Stimulated activated CD4-positive, alpha-beta T cell treated with anti-CD3 and anti-CD28 coated beads, Interleukin-15, amount 100 ng/mL, for 48 hours (primary cell): ENCODE data around the gene EFNA2.

Experiments
- DNase-seq, 2 donors: peaks; one replicate each; pipeline ENCODE4 v3.0.0-alpha.2; 2020; ENCODE audit warnings: low read depth in 2 of 2

Gene EFNA2

DNA sequence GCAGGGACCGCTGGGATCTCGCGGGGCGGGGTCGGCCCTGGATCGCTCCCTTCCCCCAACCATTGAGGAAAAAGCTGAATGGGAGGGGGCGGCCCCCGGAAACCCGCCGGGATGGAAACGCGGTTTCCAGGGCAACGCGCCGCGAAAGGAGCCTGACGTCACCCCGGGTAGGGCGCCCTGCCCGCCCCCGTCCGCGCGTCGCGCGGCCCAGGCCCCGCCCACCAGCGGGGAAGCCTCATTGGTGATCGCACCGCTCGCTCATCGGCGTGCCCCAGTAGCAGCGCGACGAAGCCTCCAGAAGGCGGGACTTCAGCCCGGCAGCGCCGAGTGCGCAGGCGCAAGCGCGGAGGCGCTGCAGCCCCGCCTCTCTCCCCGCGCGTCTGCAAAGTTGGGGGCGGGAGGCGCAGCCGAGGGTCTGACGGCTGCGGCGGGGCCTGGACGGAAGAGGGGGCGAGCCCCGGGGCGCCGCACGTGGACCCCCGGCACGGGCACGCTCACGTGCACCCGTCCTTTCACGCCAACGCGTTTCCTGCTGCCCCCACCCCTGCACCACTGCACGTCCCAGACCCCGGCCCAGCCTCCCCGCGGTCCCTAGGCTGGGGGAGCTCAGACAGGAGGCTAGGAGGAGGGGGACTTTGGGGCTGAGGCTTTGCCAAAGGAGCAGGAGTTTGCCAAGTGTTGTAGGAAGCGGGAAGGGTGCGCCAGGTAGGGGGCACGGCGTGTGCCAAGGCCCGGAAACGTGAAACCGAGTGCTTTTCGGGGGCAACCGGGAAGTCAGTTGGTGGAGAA lies 24.7 kb upstream of the EFNA2 start:
- peak; percentile 95 to 97 for DNase-seq

DNA sequence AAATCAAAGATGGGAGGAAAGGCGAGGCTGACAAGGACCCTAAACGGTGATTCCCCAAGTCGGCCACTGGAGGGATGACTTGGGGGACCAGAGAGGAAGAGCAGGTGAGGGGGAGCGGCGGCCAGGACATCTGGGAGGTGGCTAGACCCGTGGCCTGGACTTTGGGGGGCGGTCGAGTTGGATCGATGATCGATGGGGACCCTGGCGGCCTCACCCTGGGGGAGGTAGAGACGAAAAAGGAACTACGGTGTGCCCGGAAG lies 24.2 kb upstream of the EFNA2 start:
- DNase-seq: no peak

DNA sequence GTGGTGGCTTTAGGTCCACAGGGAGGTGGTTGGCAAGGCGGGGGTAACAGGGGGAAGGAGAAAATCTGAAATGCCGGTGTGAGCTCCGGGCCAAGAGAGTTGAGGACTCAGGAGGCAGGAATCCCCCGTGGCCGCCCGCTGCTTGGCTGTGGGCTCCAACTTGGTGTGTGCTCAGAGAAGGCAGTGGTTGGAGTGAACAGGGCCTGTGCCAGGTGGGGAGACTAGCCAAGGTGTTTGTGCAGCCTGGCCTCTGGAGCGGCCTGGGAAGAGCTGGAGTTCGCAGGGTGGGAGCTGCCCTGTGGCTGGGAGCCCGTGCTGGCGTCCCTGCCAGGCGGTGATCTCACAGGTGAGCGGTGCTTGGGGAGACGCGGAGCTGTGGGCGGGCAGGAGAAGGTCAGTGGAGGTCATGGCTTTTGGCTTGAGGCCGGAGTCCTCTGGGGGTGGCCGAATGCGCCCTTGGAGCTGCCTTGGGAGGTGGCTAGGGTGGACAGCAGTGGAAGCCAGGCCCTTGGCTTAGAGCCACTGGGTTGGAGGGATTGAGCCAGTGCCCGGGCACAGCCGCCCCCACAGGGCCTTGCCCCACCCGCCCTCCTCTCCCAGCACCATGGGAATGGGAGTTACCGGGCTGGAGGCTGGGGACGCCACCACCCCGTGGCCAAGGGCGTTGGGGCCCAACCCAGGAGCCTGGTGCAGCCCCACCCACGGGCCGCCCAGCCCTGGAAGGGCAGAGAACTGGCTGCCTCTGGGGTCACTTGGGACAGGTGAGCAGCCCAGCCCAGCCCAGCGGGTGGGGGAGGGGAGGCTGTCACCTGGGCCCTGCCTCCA lies 23.7 kb upstream of the EFNA2 start:
- no peak for DNase-seq

DNA sequence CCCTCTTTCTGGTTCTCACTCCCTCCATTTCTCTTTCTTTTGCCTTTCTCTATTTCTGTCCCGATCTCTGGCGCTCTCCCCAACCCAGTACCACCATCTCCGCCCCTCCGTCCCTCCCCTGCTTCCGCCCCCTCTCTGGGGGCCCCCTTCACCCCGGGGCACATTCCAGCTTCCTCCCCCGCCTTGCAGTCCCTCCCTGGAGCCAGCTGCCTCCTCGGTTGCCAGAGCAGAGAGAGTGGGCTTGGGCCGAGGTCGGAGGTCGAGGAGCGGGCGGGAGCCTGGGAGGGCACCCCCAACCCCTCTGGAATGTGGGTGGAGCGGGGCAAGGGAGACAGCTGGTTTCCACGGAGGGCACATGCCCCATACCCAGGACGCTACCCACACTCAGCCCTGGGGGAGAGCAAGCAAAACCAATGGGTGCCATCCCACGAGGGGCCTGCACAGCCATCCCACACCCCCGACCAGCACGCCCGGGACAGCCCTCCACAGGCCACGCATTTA lies 23.0 kb upstream of the EFNA2 start:
- DNase-seq: no peak

DNA sequence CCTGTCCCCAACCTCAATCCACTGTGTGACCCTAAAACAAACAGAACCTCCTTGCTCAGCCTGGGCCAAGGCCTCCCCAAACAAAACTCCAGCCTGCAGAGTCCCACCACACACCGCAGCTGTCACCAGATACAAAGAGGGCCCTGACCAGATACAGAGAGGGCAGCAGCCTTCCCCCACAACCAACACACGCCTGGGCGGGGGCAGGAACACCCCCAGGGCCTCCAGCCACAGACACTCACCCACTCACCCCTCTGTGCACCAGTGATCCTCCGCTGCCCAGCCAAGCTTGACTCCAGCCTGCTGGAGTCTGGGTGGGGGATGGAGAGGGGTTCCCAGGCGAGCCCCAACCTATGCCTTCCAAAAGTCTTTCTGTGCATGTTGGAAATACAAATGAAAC lies 22.5 kb upstream of the EFNA2 start:
- no peak for DNase-seq

DNA sequence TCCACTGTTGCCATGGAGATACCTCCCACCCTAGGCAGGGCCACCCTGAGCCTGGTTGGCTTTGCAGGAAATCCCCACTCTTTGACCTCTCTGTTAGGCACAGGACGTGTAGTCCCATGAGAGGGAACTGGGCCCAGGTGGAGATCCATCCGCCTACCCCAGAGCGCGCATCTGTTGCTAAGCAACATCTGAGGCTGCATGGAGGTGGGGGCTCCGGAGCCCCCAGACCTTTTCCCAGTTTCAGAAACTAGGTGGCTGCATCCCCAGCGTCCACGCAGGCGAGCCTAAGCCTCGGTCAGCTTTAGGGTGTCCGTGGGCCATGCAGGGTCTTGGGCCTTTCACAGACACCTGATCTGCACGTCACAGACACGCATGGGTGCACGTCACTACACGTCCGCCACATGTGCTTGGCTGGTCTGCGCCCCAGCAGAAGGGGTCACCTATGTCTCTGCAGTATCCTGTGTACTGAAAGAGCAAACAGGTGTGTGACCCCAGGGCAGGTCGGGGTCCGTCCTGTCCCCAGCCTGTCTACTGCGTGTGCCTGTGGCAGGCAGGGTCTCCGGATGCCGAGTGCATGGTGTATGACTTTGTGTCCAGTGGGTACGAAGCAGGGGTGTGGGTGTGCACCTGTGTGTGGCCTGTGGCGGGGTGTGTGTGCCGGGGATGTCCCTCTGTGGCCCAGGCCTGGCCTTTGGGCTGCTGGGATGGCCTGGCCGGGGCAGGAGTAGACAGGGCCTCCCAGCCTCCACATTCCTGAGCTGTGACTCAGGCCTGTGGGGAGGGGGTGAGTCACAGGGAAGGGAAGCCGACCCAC lies 20.7 kb upstream of the EFNA2 start:
- no peak for DNase-seq

DNA sequence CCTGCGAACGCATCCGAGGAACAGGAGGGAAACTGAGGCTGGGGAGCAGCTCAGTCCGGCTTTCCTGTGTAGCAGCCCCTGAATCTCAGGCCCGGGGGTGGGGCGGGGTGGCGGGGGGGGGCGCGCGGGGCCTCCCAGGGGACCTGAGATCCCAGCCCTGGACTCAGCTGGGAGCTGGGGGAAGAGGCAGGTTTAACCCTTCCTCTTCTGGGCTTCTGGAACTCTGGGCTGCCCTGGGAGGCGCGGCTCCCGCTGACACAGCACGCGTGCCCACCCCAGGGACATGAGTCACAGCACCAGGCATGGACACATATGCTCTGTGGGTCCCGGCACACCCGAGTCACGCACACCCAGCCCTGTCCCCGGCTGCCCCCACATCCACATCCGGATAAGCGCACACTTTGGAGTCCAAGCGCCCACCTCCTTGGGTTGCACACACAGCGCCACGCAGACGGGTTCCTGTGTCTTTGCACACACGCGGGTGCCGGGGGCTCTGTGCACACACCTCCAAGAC lies 20.0 kb upstream of the EFNA2 start:
- DNase-seq: no peak

DNA sequence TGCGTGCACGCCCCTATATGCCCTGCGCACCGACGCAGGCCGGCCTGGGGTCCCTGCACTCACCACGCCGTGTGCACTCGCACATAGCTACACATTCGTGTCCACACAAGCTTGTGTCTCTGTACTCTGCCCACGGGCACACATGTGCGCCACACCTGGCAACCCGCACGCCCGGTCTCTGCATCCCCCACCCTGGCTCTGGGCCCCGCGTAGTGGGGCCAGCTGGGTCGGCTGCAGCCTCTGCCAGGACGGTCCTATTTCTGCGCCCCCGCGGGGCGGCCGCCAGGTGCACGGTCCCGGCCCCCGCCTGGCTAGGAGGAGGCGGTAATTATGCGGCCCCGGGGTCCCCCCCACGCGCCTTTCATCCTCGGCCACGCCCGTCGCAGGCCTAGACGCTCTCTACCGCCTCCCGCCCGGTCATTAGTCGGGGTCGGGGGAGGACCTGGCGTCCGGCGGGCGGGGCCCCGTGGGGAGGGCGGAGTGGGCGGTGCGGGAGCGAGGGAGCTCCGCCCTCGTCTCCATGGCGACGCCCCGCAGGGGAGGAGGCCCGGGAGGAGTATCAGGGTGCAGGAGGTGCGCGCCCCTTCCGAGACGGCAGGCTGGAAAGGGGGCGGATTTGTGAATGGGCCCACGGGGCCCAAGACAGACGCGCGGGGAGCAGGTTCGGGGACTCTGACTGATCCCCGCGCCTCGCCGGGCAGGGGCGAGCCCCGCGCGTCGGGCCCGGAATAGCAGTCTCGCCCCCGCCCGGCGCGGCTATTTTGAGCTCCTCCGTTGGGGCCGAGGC lies 19.4 kb upstream of the EFNA2 start:
- peak in 1 of 2 donors; percentile 79 for DNase-seq

DNA sequence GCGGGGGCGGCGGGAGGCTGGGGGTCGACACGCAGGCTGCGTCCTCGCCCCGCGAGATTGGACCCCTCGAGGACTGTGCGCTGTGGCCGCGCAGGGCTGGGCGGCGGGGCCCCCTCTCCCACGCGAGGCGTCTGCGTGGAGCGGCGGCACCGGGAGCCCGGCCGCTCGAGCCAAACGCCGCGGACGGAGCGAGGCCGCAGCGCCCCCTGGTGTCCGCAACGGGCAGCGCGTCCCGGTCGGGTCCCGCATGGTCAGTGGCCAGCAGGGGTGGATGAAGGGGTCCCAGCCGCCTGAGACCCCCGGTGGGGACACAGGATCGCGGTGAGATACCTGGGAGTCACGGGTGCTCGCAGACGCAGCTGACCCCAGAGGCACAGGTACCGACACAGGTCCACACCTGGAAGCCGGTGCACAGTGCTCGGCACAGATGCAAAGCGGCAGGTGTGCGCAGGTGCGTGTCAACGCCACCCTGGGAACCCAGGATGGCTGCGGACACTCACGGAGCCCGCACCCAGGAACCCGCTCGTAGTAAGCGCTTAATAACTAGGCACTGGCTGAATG lies 18.7 kb upstream of the EFNA2 start:
- DNase-seq: peak in 1 of 2 donors; percentile 57

DNA sequence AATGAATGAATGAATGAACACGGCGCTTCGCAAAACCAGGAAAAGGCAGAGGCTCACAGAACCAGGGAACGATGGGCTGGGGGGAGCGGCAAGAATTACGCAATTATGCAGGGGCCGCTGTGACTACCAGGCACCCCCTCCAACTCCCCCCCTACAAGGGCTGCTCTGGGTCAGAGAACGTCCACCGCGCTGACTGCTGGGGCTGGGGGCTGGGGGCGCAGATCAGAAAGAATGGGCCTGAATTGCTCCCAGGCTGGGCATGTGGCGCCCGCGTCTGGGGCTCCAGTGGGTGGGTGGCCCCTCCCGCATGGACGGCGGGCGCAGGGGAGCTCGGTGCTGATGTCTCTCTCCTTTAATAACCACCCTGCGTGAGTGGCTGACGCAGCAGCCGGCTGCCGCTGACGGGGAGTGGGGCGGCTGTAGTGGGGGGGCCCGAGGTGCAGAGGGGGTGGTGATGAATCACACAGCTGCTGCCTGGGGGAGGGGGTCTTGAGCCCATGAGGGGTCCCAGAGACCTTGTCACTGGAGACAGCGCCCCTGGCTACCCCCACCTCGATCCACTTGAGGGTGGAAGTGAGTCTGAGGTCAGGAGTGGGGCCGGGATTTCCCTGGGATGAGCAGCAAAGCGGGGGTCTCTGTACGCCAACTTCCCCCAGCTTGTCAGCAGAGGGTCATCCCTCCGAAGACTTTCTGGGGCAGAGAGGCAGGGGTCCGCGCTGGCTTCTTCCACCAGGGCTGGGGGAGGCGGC lies 18.0 kb upstream of the EFNA2 start:
- DNase-seq: no peak

DNA sequence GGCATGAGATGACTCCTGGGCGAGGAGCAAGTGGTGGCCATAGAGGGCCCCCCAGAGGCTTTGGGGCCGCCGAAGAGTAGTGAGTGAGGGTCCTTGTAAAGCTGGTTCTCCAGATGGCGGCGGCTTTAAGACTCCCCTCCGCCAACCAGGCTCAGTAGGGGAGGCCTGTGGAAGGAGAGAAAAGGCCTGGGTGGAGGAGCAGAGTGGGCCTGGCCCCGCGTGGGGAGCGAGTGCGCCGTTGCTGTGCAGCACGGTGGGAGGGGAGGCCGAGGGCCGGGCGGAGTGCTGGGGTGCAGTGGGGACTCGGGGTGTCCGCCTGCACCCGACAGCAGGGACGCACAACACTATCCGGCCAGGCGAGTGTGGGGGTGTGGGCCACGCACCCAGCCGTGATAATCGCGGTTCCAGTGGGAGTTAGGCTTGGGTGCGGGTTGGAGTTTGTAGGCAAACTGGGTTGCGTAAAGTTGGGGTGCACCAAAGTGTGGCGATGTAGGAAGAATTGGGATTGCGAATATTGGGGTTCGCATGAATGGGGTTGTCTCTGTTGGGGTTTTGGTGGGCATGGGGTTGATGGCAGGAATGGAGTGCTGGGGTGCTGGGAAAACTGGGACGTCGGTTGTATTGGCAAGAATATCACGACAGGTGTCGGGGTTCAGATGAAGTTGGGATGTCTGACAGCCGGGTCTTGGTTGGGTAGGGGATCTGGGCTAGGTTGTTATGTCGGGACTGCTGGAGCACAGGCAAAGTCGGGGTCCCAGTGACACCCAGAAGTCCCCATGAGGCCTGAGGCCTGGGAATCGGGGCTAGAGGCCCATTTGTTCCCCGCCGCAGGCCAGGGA lies 17.2 kb upstream of the EFNA2 start:
- no peak for DNase-seq

DNA sequence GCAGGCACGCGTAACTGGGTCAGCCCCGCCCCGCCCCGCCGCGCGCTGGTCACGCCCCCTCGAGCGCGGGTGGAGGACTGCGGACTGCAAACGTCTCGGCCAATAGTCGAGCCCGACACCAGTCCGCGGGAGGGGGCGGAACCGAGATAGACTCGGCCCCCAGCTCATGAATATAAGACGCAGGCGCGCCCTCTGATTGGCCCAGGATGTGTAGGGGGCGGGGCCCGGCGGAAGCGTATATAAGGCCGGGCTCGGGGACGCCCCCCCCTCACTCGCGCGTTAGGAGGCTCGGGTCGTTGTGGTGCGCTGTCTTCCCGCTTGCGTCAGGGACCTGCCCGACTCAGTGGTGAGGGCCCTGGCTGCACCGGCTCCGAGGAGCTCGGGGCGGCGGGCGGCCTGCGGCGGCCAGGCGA lies 16.6 kb upstream of the EFNA2 start, which contains the start of gene CIRBP:
Gene CIRBP, plus strand, starts transcription at position 268 of the 413 bp plus-strand sequence. CDS start 1,602 bp downstream, outside the sequence.
- DNase-seq: peak; percentile 99

DNA sequence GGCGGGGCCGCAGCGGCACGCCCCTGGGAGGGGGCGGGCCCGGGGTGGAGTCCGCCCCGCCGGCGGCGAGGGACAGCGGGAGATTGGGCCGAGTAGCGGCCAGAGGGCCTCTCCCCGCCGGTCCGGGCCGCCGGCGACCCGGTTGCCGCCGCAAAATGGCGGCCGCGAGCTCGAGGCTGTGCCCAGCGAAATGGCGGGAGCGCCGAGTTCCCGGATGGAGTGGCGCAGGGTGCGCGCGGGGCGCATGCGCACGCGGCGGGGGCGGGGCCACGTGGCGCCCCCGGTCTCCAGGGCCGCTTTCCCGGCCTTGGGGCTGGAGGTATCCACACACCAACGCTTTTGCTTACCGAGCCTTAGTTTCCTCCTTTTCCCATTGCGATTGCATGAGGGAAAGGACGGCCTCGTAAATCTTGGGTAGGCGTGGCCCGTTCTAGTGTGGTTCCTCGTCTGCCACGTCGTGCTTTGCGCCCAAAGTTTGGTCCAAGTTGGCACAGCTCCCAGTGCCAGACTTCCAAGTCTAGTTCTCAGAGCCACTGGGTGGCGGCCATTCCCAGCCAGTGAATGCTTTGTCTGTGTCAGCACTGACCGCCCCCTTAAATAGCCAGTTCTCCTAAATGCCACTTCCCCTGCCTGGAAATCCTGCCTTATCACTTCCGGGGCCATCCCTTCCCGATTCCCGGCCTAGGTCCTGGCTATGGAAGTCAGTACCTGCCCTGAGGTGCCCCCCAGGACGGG lies 16.0 kb upstream of the EFNA2 start:
- DNase-seq: peak; percentile 74 to 80

DNA sequence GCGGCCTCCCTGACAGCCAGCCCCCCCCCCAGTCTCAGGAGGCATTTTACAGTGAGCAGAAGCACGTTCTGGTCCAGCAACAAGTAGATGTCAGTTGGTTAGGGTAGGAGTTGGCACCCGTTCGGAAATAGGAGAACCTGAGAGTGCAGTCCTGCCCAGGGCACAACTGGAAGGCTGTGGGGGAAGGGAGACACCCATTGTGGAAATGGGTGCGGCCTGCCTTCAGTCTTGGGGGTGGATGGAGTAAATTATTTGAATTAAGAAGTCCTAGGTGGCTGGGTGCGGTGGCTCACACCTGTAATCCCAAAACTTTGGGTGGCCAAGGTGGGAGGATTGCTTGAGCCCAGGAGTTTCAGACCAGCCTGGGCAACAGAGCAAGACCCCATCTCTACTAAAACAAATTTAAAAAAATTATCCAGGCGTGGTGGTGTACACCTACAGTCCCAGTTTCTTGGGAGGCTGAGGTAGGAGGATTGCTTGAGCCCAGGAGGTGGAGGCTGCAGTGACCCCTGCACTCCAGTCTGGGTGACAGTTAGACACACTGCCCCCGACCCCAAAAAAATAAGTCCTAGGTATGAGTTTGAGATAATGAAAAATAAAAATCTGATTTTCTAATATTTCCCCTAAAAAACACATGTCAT lies 15.3 kb upstream of the EFNA2 start:
- DNase-seq: no peak

DNA sequence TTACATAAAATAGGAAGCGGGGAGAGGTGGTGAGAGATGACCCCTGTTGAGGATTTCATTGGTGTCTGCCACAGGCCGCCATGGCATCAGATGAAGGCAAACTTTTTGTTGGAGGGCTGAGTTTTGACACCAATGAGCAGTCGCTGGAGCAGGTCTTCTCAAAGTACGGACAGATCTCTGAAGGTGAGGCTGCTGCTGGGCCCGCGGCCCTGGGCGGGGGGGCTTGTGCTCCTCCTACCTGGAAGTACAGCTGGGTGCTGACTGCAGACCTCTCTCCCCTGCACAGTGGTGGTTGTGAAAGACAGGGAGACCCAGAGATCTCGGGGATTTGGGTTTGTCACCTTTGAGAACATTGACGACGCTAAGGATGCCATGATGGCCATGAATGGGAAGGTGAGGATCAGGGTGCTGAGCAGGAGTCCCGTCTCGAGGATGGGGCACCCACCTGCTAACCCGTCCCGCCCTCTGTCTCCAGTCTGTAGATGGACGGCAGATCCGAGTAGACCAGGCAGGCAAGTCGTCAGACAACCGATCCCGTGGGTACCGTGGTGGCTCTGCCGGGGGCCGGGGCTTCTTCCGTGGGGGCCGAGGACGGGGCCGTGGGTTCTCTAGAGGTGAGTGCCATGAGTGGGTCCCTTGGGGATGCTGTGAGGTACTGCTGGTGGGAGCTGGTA lies 14.7 kb upstream of the EFNA2 start:
- no peak for DNase-seq

DNA sequence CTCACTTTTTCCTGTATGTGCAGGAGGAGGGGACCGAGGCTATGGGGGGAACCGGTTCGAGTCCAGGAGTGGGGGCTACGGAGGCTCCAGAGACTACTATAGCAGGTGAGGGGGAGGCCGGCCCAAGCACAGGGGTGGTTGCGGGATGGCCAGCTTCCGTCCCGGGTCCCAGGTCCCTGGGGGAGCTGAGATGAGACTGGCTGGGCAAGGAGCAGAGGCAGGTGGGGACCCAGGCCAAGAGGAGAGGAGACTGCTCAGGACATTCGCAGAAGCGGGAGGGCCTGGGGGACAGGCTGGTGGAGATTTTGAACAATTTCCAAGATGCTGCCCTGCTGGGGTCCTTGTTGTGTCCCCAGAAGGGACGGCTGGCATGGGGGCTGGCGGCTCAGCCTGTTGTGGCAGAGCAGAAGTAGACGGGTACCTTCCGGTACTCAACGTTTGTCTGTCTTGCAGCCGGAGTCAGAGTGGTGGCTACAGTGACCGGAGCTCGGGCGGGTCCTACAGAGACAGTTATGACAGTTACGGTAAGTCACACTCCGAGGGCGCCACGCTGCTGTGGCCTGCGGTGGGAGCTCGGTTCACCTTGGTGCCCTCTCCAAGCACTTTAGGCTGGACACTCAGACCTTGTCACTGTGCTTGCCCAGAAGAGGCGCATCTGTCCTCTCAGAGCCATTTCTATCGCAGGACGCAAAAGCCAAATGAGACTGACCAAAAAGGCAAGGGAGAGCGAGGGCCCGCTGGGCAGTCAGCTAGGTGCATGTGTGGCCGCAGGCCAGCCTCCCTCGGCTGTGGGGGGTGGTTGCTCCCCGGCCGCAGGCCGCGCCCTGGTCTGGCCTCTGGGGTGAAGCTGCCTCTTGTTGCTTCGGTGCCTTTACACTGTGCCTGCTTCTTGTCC lies 13.9 kb upstream of the EFNA2 start:
- DNase-seq: no peak
